Endothelial cell of umbilical vein (primary cell): ENCODE measurements around the gene OBP2B.

Experiments
- EZH2 ChIP-seq: IDR thresholded peaks from 2 replicates; pipeline ENCODE4 v1.6.1; 2012; ENCODE audit warnings: borderline replicate concordance, low read depth, mild to moderate bottlenecking, moderate library complexity, low read length, inconsistent platforms; ENCODE audit not compliant: severe bottlenecking
- FOS ChIP-seq: IDR thresholded peaks from 2 replicates; pipeline ENCODE4 v1.6.1; 2011; ENCODE audit warnings: mild to moderate bottlenecking, low read length, moderate library complexity, borderline replicate concordance; ENCODE audit not compliant: insufficient read depth
- GATA2 ChIP-seq: IDR thresholded peaks from 2 replicates; pipeline ENCODE4 v1.7.0; 2011; ENCODE audit warnings: low read depth, mild to moderate bottlenecking, moderate library complexity, mixed read lengths, low read length; ENCODE audit not compliant: insufficient read length, insufficient read depth
- JUN ChIP-seq: IDR thresholded peaks from 2 replicates; pipeline ENCODE4 v1.6.1; 2011; ENCODE audit warnings: borderline replicate concordance, low read depth; ENCODE audit not compliant: insufficient read length, insufficient read depth
- MYC ChIP-seq: IDR thresholded peaks from one replicate; pipeline ENCODE4 v1.6.1; 2011; ENCODE audit warnings: mild to moderate bottlenecking, low read depth, low read length
- POLR2A ChIP-seq: IDR thresholded peaks from 2 replicates; pipeline ENCODE4 v1.6.1; 2012; ENCODE audit warnings: low read depth, mild to moderate bottlenecking, control low read depth, low read length
- POLR2AphosphoS5 ChIP-seq: IDR thresholded peaks from 2 replicates; pipeline ENCODE4 v1.6.1; 2012; ENCODE audit warnings: low read depth, mild to moderate bottlenecking, control low read depth, low read length, moderate library complexity; ENCODE audit not compliant: insufficient read depth
- TF ChIP-seq, protein P1 (sequence below), 2 donors: IDR thresholded peaks; 1 replicate in 1 of 2; 2 replicates in 1 of 2; pipeline ENCODE4 v1.5.1; 2011; ENCODE audit warnings: low read length in 2 of 2, mild to moderate bottlenecking in 2 of 2, moderate library complexity in 2 of 2, control low read depth in 1 of 2, inconsistent platforms in 1 of 2, low read depth in 1 of 2; ENCODE audit not compliant: insufficient read depth in 1 of 2; ENCODE audit errors: extremely low read depth in 1 of 2
- TF ChIP-seq, protein P2 (sequence below): IDR thresholded peaks from 2 replicates; pipeline ENCODE4 v1.6.1; 2011; ENCODE audit not compliant: insufficient read depth, insufficient read length

DNA sequence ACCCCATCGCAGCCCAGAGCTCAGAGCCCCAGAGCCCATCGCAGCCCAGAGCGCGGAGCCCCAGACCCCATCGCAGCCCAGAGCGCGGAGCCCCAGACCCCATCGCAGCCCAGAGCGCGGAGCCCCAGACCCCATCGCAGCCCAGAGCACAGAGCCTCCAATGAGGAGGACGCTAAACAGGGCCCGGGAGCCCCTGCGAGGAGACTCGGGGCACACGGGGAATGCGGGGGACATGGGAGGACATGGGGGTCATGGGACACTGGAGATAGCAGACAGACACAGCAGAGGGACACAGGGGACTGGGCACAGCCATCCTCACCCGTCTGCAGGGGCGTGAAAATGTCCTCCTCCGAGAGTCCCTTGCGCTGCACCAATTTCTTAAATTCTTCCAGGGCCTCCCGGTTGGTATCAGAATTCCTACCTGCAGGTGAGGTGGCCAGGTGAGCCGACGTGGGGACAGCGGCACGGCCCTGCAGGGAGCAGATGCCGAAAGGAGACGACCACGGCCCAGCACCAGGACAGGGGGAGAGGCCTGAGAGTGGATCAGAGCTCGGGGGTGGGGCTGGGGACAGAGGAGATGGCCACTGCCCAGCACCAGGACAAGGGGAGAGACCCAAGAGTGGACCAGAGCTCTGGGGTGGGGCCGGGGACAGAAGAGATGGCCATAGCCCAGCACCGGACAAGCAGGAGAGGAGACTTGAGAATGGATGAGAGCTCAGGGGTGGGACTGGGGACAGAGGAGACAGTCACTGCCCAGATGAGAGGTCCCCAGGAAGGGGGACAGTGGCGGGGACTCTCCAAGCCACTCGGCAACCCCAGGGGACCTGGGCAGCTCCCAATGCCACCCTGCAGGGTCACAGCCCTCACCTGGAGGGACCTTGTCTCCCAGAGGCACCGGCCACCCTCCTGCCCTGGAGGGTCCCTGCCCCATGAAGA lies 2.8 kb downstream of the OBP2B start:
- TF ChIP-seq, protein P1, sequence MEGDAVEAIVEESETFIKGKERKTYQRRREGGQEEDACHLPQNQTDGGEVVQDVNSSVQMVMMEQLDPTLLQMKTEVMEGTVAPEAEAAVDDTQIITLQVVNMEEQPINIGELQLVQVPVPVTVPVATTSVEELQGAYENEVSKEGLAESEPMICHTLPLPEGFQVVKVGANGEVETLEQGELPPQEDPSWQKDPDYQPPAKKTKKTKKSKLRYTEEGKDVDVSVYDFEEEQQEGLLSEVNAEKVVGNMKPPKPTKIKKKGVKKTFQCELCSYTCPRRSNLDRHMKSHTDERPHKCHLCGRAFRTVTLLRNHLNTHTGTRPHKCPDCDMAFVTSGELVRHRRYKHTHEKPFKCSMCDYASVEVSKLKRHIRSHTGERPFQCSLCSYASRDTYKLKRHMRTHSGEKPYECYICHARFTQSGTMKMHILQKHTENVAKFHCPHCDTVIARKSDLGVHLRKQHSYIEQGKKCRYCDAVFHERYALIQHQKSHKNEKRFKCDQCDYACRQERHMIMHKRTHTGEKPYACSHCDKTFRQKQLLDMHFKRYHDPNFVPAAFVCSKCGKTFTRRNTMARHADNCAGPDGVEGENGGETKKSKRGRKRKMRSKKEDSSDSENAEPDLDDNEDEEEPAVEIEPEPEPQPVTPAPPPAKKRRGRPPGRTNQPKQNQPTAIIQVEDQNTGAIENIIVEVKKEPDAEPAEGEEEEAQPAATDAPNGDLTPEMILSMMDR (IDR thresholded peaks at IDR 0.05; ENCODE audit: extremely low read depth in 1 of 2, insufficient read depth in 1 of 2, low read depth in 1 of 2, low read length in 2 of 2): no peak
- TF ChIP-seq POLR2AphosphoS5: no peak
- no peak for TF ChIP-seq EZH2
- no peak for TF ChIP-seq POLR2A
- TF ChIP-seq MYC: no peak
- TF ChIP-seq GATA2: no peak
- TF ChIP-seq JUN: no peak
- TF ChIP-seq, protein P2, sequence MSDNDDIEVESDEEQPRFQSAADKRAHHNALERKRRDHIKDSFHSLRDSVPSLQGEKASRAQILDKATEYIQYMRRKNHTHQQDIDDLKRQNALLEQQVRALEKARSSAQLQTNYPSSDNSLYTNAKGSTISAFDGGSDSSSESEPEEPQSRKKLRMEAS: no peak
- TF ChIP-seq FOS: no peak
